NCI-H69 (cell line): Measurements from ENCODE around the gene GLIS1.

Source experiments
- DNase-seq: peaks from one replicate; lab custom pipeline; 2025; lab: John Stamatoyannopoulos, UW

Gene GLIS1

DNA sequence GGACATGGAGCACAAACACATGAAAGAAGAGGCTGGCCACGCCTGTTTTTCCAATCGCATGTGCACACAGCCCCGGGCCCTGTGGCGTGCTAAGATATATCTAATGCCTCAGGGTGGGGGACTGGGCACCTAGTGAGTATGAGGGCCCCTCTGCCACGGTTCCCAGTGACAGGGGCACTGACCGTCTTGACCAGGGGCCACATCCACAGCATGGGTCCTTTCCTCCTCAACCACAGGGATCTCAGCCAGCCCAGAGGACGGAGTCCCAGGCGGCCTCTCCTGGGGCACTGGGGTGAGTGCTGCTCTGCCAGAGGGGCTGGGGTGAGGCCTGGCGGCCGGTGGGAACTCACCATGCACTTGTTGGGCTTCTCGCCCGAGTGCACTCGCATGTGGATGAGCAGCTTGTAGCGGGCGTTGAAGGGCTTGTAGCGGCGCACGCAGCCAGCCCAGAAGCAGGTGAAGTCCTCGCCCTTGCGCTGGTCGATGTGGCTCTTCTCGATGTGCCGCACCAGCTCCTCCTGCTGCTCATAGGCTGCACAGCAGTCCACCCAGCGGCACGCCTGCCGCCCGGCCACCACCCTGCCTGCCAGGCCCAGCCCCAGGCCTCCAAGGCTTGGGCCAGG, 145.1 kb downstream of the GLIS1 start:
- DNase-seq, result peak; percentile 5

DNA sequence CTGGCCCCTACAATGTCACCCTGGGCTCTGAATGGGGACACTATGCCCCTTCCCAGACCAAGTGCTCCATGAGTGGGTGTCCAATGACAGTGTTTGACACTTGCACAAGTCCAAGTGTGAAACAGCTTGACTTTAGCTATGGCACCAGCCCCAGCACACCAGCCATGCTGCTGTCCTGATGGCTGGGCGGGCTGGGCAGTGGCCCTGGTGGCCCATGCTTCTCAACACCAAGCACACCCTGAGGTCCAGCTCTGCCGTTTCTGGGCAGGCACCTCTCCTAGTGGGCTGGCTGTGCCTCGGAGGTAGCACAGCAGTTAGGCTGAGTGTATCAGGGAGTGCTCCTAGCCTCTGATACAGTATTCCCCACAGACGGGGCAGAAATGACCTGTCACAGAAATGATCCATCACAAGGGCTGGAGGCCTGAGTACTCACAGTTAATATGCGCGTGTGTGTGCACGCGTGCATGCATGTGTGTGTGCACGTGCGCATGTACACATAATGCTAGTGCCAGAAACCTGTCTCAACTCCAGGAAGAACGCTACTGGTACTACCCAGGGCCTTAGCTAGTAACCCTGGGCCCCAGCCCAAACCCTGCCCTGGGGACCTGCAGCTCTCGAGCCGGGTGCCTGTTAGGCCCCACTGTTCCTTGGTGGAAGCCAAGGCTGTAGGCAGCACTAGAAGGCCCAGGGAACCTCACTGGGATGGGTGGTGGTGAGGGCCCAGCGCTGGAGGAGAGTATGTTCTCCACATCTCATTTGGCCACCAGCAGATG, 145.8 kb downstream of the GLIS1 start:
- no peak for DNase-seq

DNA sequence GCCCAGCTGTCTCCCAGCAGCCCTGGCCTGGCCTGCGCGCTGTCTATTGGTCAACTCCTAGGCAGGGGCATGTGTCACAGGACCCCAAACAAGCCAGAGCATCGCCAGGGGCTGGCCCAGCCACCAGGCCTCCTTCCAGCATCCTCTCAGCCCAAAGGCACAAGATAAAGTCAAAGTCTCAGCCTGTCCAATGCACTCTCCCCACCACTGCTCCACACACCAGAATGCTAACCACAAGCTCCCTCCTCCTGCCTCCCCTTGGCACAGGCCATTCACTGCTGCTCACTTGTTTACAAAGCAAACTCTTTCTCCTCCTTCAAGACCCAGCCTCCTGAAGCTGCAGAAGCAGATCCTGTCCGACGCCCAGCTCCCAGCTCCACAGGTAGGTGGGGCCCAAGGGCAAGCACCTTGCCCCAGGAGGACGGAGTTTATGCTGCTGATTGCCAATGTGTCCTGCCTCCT, 146.4 kb downstream of the GLIS1 start:
- DNase-seq, result peak; percentile 64

DNA sequence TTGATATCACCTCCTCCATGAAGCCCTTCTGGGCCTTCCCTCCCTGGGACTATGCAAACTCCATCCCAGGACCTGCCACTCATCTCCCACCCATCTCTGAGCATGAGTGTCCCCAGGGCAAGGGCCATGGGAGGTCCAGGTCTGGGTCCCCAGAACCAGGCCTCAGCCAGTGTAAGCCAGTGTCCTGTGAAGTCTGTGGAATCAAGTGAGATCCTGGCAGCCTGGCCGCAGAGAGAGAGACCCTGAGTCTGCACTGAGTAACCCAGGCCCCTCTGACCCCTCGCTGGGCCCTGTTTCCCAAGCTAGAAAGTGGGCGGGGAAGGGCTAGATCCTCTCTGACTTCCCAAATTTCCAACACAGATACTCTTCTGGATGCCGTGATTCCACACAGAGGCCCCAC, 147.0 kb downstream of the GLIS1 start:
- DNase-seq, result no peak

DNA sequence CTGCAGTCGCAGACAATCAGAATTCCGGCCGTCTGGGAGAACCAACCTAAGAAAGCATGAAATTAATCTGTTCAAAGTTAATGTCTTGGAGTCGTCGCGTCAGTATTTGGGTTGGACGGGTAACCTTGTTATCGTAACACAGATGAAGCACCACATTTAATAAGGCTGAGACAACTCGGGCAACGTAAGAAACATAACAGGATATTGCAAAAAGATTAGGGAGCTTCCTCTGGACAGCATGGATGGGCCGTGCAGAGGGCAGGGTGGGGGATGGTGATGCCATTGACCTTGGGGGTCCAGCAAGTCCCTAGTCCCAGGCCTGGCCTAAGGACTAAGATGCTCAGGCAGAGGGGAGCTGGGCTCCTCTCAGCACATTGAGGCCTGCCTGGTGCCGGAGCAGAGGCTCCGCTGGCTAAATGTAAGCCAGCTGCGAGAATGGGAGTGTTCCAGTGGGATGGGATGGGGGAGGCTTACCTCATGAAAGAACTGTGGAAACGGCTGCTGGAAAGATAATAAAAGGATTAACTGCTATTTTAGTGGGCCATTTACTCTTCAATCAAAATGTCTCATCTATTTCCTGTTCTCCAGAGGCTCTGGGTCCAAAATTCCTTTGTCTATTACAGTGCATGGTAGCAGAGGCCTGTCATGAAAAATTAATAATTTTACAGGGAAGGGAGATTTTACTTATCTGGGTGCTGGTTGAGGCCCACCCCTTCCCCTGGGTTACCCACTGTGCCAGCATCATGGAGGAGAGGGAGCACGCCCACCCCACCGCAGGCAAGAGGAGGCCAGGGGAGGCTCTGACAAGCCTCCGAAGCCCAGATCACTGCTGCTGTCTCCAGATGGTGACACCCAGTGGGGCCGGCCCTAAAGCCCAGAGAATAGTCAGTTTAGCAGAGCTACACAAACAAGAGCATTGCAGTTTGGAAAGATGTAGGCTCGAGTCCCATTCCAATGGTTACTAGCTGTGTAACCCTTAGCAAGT, 148.1 kb downstream of the GLIS1 start:
- DNase-seq, result peak; percentile 44

DNA sequence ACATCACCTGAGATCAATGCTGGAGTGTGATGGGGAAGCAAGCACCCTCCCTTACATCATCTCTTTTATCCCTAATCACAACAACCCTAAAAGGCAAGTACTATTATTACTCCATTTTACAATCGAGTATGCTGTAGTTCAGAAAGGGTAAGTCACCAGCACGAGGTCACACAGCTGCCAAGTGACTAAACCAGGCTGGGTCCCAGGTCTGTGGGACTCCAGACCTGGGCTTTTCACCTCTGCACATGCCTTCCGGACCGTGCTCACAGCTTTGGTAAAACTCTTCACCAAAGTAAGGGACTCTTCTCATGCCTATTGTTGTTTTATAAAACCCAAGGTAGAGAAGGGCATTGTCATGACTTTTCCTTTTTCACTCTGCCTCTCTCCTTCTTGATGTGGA, 148.9 kb downstream of the GLIS1 start:
- DNase-seq, result no peak

DNA sequence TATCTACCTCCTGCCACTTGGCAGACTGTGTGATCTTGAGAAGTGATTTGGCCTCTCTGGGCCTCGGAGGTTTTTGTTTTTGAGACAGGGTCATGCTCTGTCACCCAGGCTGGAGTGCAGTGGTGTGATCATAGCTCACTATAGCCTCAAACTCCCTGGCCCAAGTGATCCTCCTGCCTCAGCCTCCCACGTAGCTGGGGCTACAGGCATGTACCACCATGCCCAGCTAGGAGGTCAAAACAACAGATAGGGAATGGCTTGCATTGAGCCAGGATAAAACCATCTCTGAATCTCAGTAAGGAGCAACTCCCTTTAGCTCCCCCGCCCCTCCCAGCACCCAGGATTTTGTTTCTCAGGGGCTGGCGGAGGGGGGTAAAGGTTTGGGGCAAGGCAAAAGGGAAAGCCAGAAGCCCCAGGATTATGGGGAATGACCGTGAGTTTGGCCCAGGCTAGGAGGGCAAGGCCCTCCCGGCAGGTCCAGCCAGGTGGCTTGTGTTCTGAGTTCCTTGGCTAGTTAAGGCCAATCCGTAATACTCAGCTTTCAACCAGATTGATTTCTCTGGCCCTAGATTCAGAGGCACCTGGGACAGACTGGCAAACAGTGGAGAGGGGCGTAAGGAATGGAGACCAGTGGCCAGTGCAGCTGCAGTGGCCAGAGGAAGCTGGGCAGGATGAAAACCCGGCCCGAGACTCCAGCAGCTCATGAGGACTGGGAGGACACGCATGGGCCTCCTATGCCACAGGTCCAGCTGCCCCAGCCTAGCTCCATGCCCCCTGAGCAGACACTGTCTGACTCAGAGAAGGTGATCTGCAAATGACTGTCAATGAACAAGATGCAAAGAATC, 149.7 kb downstream of the GLIS1 start:
- no peak for DNase-seq

DNA sequence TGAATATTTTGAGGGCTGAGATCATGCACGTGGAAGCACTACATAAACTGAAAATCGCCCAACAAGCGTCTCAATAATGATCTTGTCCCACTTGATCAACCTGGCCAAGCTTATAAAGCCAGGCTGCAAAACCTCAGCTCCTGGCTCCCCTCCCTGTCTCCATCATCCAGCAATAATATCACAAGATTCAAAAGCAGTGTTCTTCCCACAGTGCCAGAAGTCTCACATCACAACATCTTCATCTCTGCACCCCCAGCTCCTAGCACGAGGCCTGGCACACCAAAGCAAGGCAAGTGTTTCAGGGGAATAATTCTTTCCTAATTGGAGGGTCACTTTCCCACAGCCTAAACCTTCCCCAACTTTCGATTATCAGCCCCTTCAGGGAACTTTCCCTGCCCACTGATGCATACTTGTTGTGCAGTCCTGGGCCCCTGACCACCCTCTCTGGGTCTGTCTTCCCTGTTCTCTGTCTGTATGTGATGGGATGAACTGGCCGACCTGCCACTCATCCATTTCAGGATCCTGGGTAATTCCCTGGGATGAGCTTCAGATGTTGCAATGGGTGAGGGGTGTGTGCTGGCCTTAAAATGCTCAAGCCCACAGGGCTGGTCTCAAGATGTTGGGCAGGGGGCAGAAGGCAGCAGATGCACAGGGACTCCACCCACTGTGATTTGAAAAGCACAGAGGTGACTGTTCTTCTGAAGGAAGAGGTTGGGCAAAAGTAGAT, 150.7 kb downstream of the GLIS1 start:
- DNase-seq, result no peak

DNA sequence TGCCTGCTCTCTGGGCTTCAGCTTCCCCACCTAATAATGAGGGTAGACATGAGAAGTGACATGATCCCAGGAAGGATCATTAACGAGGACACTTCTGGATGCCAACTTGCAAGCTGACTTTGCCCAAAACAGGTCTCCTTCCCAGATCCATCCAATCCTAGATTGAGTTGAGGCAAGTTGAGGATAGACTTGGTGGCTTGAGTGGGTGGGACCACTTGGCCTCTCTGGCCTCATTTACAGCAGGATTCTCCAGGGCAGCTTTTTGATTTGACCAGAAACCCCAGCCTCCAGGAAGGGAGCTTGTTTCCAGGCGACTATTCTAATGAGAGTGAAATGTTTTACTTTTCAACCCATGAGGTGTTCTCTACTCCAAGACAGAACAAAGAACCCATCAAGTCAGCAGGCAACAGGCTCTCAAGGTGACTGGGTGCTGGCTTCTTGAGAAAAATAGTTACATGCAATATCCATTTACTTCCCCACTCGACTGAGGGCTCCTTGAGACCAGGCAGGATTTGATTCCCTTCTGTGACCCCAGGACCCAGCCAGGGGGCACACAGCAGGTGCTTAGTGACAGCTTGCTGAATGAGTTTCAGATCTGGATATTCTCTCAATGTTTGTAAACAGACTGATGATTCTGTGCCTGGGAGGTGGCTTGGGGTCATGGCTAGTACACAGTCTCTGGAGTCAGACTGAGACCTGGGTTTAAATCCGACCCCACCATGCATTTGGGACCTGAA, 151.5 kb downstream of the GLIS1 start:
- peak; percentile 8 for DNase-seq

DNA sequence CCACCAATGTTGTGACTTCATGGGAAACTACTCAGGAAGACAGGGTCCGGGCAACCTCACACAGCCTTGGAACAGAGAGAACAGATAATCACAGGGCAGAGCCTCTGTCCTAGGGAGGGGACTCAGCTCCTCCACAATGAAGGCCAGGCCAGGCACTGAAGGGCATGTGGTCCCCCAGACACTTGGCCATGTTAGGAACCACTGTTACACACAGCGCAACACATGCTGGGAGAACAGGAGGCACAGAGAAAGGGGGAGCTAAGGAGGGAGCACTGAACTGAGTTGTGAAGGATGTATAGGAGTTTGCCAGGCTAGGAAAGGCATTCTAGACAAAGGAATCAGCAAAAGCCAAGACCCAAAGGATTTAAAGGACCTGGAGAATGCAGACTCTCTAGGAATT, 152.2 kb downstream of the GLIS1 start:
- DNase-seq, result no peak

DNA sequence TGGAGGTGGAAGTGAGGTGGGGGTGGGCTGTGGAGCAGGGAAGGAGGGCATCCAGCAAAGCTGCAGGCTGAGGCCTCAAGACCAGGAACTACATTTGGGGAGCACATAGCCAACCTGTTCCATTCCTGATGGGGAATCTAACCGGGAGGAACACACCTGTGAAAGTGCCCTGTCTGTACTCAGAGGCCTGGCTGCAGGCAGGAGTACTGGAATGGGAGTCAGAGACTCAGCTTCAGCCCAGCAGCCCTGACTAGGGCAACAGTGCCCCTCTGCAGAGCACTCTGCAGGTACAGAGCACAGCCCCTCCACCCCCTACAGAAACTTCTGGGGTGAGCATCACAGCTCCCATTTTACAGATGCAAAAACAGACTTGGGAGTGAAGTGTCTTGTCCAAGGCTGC, 153.4 kb downstream of the GLIS1 start:
- no peak for DNase-seq

DNA sequence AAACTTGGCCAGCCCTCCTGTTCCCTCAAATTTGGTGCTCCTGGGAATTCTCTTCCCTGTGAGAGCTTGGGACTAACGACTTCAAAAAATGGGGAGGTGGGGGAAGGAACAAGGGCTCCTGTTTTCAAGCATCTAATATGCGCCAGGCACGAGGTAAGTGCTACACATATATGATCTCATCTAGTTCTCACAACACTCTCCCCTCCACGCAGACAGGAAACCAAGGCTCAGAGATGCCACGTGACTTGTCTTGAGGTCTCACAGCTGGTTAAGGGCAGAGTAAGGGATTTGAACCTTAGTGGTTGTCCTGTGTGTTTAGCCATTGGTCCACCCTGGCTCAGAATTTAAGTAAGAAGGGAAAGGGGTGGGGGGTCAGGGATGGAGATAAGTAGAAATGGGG, 153.8 kb downstream of the GLIS1 start:
- peak; percentile 27 for DNase-seq

DNA sequence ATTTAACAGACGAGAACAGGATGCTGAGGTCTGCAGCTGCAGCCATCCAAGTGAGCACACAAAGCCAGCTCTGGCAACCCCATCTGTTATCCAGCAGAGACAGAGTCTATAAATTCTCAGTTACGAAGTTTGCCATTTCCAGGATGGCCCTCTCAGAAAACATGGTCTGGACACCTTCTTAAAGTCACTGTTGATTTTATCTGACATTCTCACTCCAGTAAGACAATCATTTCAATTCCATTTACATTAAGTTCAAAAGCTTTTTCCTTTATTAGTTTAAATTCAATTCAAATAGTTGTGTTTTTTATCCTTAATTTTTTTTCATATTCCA, 154.2 kb downstream of the GLIS1 start:
- peak; percentile 64 for DNase-seq

DNA sequence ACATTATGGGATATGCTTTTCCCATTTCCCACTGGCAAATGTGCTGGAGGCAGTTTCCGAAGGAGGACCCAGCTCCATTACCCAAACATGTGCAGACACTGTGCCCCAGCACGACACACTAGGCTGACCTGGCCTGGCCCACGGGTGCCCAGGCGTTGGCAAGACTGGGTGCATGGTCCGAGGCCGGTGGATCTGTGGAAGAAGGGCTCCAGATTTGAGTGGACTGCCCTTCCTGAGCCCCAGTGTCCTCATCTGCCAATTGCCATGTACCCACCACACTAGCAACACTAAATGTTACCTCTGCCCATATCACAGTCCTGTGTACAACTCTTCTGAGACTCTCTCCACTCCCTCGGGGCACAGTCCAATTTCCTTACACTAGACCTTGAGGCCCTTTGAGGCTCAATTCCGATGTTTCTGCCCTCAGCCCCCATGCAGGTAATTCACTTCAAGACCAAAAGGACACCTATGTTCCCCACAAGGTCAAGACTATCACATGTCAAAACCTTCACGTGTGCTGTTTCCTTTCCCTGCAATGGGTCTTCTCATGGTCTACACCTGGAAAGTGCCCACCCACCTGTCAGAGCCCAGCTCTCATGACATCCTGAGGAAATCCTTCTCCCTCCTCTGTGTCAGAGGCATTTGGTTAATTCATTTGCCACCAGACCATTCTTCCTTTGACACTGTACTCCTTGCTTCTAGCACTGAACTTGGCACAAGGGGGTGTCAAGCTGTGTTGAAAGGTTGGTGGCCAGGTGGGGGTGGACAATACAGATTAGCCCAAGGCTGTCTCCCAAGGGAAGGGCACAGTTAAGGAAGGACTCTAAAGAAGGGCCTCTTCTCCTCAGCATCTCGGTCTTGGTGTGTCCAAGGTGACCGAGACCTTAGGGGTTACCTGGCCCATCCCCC, 154.8 kb downstream of the GLIS1 start:
- no peak for DNase-seq

DNA sequence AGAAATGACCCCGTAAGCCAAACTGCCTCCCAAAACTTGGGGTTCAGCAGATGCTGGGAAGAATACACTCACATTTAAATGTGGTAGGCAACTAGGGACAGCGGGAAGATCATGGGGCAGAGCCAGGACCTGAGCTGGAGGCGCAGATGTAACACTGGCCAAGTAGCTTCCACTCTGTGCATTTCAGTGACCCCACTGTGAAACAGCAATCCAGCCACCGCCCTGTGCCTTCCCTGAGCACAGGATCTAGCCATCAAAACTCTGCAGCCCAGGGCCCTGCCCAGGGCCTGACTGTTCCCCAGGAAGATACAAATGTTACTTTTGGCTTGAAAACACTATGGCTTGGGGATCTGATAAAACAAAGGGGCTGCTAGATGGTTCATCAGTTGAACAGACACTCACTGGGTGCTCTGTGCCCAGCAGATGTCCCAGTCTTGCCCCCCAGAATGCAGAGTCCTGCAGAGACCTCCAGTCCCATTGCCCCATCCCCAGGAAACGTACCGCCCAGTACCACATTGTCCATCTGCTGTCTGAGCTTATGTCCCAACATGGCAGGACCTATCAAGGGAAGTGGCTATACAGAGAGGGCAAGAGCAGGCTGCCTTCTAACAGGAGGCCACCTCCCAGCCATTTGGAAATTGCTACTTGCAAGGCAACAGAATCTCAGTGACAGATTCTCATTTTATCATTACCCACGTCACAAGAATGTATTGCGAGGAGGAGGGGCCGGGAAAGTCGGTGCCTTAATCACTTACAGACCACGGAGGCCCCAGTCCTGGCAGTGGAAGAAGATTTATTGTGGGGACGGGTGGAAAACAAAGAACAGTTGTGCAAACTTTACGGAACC, 155.7 kb downstream of the GLIS1 start:
- no peak for DNase-seq

DNA sequence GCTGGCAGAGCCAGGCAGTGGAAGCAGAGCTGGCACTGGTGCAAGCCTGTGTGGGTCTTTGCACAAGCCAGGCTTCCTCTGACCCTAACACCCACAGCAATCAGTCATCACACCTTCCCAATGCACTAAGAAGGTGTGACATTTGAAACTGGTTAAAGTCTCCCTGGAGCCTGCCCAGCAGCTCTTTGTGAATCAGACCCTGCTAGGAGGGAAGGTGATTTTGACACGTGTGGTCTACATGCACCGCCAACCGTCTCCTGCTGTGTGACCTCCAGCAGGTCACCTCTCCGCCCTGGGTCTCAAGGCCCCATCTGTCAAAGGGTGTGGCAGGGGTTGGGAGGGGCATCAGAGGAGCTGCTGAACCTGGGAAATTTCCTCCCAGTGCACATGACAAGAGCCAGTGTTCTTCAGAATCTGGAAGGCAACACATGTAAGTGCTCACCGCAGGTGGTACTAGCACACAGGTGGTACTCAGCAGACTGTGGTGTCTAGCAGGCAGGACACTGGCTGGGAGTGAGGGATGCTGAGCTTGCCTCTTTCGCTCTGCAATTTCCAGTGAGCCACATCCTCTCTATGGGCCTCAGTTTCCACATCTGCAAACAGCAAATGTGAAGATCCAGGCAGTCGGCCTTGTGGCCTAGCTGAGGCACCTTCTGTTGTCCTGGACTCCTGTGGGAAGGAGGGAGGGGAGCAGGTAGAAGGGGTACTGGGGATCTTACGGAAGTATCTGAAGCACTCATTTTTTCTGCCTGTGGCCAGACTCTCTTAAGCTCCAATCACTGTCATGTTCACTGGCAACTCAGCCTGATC, 156.5 kb downstream of the GLIS1 start:
- peak; percentile 94 for DNase-seq

DNA sequence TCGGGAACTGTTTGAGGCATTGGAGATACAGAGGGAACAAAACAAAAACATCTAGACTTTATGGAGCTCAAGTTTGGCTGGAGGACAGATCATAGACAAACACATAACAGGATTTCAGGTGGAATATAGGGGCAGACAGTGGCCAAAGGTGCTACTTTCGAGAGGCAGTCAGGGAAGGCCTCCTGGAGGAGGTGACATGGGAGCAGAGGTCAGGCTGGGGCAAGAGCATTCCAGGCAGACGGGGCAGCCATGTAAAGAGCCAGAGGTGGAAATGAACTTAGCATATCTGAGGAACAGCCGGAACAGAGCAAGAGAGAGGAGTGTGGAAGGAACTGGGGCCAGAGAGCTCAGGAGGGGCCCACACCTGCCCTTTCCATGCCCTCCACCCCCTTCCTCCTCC, 157.5 kb downstream of the GLIS1 start:
- no peak for DNase-seq
